ENCODE data around the gene SPX.

SPX gene

DNA sequence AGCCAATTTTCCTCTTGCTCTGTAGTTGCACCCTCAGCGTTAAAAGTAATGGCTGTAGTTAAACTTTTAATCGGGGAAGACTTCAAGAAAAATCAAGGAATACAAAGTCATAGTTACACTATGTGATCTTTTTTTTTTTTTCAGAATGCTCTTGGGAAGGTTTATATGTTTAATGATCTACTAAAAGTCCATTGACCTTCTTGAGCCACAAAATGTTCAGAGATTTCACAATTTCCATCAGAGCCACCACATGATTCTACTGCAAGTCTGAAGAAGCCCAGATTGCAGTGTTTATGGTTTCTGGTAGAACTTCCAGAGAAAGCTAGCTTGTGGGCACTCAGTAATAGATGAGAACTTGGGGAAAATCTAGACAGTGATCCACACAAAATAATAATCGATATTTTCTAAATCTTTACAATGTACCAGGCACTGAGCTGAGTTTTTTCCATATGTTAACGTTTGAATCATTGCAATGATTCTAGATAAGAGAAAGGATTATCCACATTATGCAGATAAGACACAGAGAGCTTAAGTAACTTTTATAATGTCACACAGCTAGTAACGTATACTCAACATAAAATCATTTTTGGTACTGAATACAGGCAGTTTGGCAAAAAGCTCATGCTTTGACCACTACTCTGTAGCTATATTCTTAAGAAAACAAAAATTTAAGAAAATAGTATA, 40.3 kb downstream of the SPX start:
- Histone ChIP-seq H2AFZ (ENCODE audit: low read depth) (no peak overlapping the region), H3K4me1 (ENCODE audit: low read depth, poor library complexity, severe bottlenecking) (no peaks in the 10 kb centered on the region), H3K9ac (no peak overlapping the region), H3K27me3 (ENCODE audit: insufficient read depth, low read depth) (no peaks in the 10 kb centered on the region), H3K4me2 (no peak overlapping the region), H3K4me3 (IDR thresholded peaks at IDR 0.05; ENCODE audit: insufficient read depth, low read depth, low read length) (no peak overlapping the region), H4K20me1 (ENCODE audit: insufficient read depth) (no peaks in the 10 kb centered on the region), H3K27ac (no peak overlapping the region), H3K79me2 (ENCODE audit: insufficient read depth, low read depth) (no peaks in the 10 kb centered on the region), H3K36me3 (ENCODE audit: insufficient read depth) (no peaks in the 10 kb centered on the region)
- TF ChIP-seq, protein P1, sequence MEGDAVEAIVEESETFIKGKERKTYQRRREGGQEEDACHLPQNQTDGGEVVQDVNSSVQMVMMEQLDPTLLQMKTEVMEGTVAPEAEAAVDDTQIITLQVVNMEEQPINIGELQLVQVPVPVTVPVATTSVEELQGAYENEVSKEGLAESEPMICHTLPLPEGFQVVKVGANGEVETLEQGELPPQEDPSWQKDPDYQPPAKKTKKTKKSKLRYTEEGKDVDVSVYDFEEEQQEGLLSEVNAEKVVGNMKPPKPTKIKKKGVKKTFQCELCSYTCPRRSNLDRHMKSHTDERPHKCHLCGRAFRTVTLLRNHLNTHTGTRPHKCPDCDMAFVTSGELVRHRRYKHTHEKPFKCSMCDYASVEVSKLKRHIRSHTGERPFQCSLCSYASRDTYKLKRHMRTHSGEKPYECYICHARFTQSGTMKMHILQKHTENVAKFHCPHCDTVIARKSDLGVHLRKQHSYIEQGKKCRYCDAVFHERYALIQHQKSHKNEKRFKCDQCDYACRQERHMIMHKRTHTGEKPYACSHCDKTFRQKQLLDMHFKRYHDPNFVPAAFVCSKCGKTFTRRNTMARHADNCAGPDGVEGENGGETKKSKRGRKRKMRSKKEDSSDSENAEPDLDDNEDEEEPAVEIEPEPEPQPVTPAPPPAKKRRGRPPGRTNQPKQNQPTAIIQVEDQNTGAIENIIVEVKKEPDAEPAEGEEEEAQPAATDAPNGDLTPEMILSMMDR (conservative IDR thresholded peaks at IDR 0.05; ENCODE audit: low read depth, low read length) = no peak

DNA sequence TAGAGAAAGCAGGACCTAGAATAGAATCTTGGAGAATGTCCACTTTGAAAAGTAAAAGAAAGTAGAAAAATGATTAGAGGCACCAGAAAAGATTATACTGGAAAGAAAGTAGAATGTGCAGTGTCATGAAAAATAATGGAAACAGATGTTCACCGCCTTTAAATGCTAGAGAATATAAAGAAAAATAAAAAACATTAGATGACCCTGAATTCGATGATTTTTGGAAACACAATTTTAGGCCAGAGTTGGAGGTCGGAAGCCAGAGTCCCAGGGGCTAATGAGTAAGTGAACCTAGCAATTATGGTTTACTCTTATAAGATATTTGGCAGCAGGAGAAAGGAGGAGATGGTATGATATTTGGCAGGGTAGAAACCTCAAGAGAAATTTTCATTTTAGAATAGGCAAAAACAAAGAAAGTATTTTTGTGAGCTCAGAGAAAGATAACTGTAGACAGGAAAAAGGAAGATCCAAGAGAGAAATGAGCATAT, 40.9 kb downstream of the SPX start:
- H3K27ac ChIP-seq = no peak overlapping the region
- H3K4me2 ChIP-seq = no peak overlapping the region
- no peak overlapping the region for H3K4me3 ChIP-seq (IDR thresholded peaks at IDR 0.05; ENCODE audit: insufficient read depth, low read depth, low read length)
- H3K4me1 ChIP-seq (ENCODE audit: low read depth, poor library complexity, severe bottlenecking) = no peaks in the 10 kb centered on the region
- TF ChIP-seq, protein P1 (conservative IDR thresholded peaks at IDR 0.05; ENCODE audit: low read depth, low read length) = no peak
- H4K20me1 ChIP-seq (ENCODE audit: insufficient read depth) = no peaks in the 10 kb centered on the region
- no peaks in the 10 kb centered on the region for H3K36me3 ChIP-seq (ENCODE audit: insufficient read depth)
- no peaks in the 10 kb centered on the region for H3K79me2 ChIP-seq (ENCODE audit: insufficient read depth, low read depth)
- no peak overlapping the region for H3K9ac ChIP-seq
- H2AFZ ChIP-seq (ENCODE audit: low read depth) = no peak overlapping the region
- no peaks in the 10 kb centered on the region for H3K27me3 ChIP-seq (ENCODE audit: insufficient read depth, low read depth)

DNA sequence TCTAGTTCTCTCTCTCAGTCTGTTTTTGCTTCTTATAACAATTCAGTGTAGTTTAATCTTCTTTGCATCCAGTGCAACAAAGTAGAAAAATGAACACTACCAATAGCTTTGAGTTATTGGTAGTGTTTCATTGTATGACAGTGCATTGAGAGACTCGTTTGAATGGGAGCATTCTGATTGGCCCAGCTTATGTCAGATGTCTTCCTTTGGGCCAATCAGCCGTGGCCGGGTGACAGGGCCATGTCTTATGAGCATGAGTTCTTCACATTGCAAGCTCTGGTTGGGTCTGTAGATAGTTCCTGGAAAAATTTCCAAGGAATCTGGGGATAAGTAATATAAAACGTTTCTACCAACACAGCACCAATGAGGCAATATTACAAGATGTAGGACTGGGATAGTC, 42.0 kb downstream of the SPX start:
- H2AFZ ChIP-seq (ENCODE audit: low read depth) = no peak overlapping the region

DNA sequence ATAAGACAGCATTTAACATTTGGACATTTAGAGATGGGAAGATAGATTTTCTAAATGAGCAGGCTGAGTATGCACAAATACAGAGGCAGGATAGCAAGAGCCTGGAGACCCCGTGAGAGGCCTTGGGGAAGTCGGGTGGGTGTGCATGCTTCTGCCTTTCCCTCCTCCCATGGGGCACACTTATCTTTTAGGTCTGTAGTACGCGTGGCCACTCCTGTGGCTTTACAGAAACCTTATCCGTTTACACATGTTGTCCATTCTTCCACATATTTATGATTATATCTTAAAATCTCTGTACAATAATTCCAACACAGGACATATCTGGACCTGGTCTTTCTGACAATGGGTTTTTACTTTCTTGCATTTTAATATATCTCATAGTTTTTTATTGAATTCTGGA, 45.0 kb downstream of the SPX start:
- no peak overlapping the region for H3K4me3 ChIP-seq (IDR thresholded peaks at IDR 0.05; ENCODE audit: insufficient read depth, low read depth, low read length)
- H3K27me3 ChIP-seq (ENCODE audit: insufficient read depth, low read depth) = no peaks in the 10 kb centered on the region
- no peaks in the 10 kb centered on the region for H3K36me3 ChIP-seq (ENCODE audit: insufficient read depth)
- no peaks in the 10 kb centered on the region for H4K20me1 ChIP-seq (ENCODE audit: insufficient read depth)
- TF ChIP-seq, protein P1 (conservative IDR thresholded peaks at IDR 0.05; ENCODE audit: low read depth, low read length) = no peak
- H3K79me2 ChIP-seq (ENCODE audit: insufficient read depth, low read depth) = no peaks in the 10 kb centered on the region
- H3K9ac ChIP-seq = no peak overlapping the region
- H2AFZ ChIP-seq (ENCODE audit: low read depth) = no peak overlapping the region
- H3K4me1 ChIP-seq (ENCODE audit: low read depth, poor library complexity, severe bottlenecking) = no peaks in the 10 kb centered on the region
- H3K4me2 ChIP-seq = no peak overlapping the region
- H3K27ac ChIP-seq = no peak overlapping the region

More for the DNA sequence above, 42.0 kb downstream of the SPX start:
- H4K20me1 ChIP-seq (ENCODE audit: insufficient read depth) = no peaks in the 10 kb centered on the region
- H3K9ac ChIP-seq = no peak overlapping the region
- no peak overlapping the region for H3K4me3 ChIP-seq (IDR thresholded peaks at IDR 0.05; ENCODE audit: insufficient read depth, low read depth, low read length)
- TF ChIP-seq, protein P1 (conservative IDR thresholded peaks at IDR 0.05; ENCODE audit: low read depth, low read length) = no peak
- H3K4me2 ChIP-seq = no peak overlapping the region
- no peaks in the 10 kb centered on the region for H3K27me3 ChIP-seq (ENCODE audit: insufficient read depth, low read depth)
- H3K27ac ChIP-seq = no peak overlapping the region
- H3K36me3 ChIP-seq (ENCODE audit: insufficient read depth) = no peaks in the 10 kb centered on the region
- no peaks in the 10 kb centered on the region for H3K79me2 ChIP-seq (ENCODE audit: insufficient read depth, low read depth)
- no peaks in the 10 kb centered on the region for H3K4me1 ChIP-seq (ENCODE audit: low read depth, poor library complexity, severe bottlenecking)

All from KMS-11 (cell line).